ENCODE measurements around the gene ADCYAP1R1. TPM values are rescaled to one million over a fixed set of nuclear protein-coding genes. Genes with fewer than 3 reads are reported as not detected.

The ADCYAP1R1 gene
- total RNA-seq, 1 donor from 2014 or later: 12.0 TPM

GRCh38 chr7:31102151-31102972 is 50.3 kb downstream of the ADCYAP1R1 start:
- intact Hi-C loops (cut with DNase I): no loop called here
- no peaks in the 10 kb centered on the region for H3K27me3 ChIP-seq
- H3K4me1 ChIP-seq: no peaks in the 10 kb centered on the region
- TF ChIP-seq POLR2AphosphoS5 (IDR thresholded peaks at IDR 0.05; ENCODE audit: insufficient read depth in 1 of 2, low read depth in 1 of 2) (no peak), POLR2A (IDR thresholded peaks at IDR 0.05) (no peak)
- TF ChIP-seq, protein P1, sequence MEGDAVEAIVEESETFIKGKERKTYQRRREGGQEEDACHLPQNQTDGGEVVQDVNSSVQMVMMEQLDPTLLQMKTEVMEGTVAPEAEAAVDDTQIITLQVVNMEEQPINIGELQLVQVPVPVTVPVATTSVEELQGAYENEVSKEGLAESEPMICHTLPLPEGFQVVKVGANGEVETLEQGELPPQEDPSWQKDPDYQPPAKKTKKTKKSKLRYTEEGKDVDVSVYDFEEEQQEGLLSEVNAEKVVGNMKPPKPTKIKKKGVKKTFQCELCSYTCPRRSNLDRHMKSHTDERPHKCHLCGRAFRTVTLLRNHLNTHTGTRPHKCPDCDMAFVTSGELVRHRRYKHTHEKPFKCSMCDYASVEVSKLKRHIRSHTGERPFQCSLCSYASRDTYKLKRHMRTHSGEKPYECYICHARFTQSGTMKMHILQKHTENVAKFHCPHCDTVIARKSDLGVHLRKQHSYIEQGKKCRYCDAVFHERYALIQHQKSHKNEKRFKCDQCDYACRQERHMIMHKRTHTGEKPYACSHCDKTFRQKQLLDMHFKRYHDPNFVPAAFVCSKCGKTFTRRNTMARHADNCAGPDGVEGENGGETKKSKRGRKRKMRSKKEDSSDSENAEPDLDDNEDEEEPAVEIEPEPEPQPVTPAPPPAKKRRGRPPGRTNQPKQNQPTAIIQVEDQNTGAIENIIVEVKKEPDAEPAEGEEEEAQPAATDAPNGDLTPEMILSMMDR (IDR thresholded peaks at IDR 0.05): no peak
- no peak overlapping the region for H3K27ac ChIP-seq
- H3K4me3 ChIP-seq: no peak overlapping the region
- peak; percentile 83 to 94 for DNase-seq (ENCODE audit: extremely low spot score in 2 of 2)
- H3K9me3 ChIP-seq: no peaks in the 10 kb centered on the region
- H3K36me3 ChIP-seq: no peaks in the 10 kb centered on the region

DNA sequence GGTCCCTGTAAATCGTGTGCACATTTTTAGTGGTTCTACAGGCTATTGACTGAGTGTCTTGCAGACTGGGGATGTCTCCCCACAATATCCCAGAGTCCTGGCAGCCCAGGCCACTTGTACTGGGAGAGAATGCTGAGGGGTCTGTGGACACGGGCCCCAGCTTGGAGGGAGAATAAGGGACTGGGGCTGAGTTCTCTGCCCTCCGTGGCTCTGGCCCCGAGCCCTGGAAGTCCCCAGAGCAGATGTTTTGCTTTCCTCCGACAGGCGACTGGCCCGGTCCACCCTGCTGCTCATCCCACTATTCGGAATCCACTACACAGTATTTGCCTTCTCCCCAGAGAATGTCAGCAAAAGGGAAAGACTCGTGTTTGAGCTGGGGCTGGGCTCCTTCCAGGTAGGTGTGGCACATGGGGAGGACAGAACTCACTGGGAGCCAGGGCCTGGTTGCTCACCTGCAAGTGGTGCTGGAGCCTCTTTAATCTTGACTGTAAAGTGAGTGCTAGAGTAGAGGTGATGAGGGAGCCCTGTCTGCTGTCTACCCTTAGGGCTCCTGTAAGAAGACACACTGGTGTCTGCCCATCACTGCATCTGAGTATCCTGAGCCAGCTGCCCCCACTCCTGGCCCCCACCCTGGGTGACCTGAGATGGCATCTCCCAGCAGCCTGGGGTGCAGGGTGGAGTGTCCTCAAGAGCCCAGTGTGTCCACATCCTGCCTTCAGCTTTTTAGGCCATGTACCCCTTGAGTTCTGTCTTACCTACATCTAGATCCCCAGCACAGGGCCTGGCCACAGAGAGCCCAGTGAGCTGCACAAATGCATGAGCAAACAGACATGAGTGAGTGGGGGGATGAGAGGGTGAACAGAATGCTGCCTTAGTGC is 51.1 kb downstream of the ADCYAP1R1 start:
- Histone ChIP-seq H3K9me3 (no peaks in the 10 kb centered on the region), H3K27ac (no peak overlapping the region), H3K36me3 (no peaks in the 10 kb centered on the region), H3K4me1 (no peaks in the 10 kb centered on the region), H3K27me3 (no peaks in the 10 kb centered on the region), H3K4me3 (no peak overlapping the region)
- peak; percentile 74 to 81 for DNase-seq (ENCODE audit: extremely low spot score in 2 of 2)
- intact Hi-C loops (cut with DNase I): no loop called here
- TF ChIP-seq POLR2AphosphoS5 (IDR thresholded peaks at IDR 0.05; ENCODE audit: insufficient read depth in 1 of 2, low read depth in 1 of 2) (no peak), POLR2A (IDR thresholded peaks at IDR 0.05) (no peak)
- TF ChIP-seq, protein P1 (IDR thresholded peaks at IDR 0.05): no peak

DNA sequence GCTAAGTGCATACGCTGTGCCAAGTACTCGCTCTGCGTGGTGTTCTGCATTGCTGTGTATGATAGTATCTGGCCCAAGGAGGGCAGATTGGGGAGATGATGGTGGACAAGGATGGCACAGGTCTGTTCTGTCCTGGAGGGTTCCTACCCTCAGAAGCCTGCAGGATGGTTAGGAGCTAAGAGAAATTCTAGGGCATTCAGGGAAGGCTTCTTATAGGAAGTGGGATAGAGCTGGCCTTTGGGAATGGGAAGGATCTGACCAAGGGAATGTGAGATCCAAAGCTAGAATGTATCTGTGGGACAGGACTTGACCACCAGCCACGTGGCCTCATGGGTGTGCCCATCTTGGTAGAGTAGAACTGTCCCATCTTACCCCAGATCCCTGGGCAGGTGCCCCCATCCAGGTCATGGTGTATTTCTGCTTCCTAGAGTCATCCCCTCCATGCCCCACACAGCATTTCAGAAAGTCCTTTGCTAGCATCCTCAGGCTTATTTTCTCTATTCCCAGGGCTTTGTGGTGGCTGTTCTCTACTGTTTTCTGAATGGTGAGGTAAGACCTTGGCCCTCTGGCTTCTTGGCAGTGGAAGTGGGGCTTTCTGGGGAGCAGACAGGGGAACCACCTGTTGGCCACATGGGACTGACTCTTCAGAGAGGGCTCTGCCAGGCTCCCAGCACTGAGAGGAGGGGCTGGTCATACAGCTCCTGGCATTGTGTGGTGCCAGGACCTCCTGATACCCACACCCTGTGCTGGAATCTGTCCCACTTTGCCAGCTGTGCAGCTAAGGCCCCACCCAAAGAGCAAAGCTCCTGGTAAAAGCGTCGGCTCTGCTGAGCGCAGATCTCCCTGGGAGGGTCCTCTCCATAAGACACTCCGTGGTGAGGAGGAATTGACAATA is 52.5 kb downstream of the ADCYAP1R1 start:
- Histone ChIP-seq H3K9me3 (no peaks in the 10 kb centered on the region), H3K27me3 (no peaks in the 10 kb centered on the region), H3K36me3 (no peaks in the 10 kb centered on the region), H3K27ac (no peak overlapping the region), H3K4me1 (no peaks in the 10 kb centered on the region), H3K4me3 (no peak overlapping the region)
- intact Hi-C loops (cut with DNase I): no loop called here
- TF ChIP-seq, protein P1 (IDR thresholded peaks at IDR 0.05): no peak
- TF ChIP-seq POLR2AphosphoS5 (IDR thresholded peaks at IDR 0.05; ENCODE audit: insufficient read depth in 1 of 2, low read depth in 1 of 2) (no peak), POLR2A (IDR thresholded peaks at IDR 0.05) (no peak)
- peak; percentile 82 to 85 for DNase-seq (ENCODE audit: extremely low spot score in 2 of 2)

- H3K27me3 ChIP-seq: no peaks in the 10 kb centered on the region
- intact Hi-C loops (cut with DNase I): no loop called here
- H3K9me3 ChIP-seq: no peaks in the 10 kb centered on the region
- H3K27ac ChIP-seq: no peak overlapping the region
- no peak overlapping the region for H3K4me3 ChIP-seq
- no peaks in the 10 kb centered on the region for H3K36me3 ChIP-seq
- H3K4me1 ChIP-seq: no peaks in the 10 kb centered on the region
- peak; percentile 77 to 79 for DNase-seq (ENCODE audit: extremely low spot score in 2 of 2)
- TF ChIP-seq, protein P1 (IDR thresholded peaks at IDR 0.05): no peak
- TF ChIP-seq POLR2A (IDR thresholded peaks at IDR 0.05) (no peak), POLR2AphosphoS5 (IDR thresholded peaks at IDR 0.05; ENCODE audit: insufficient read depth in 1 of 2, low read depth in 1 of 2) (no peak)
Observed at GRCh38 chr7:31105256-31105950, 53.3 kb downstream of the ADCYAP1R1 start.
